Measurements from ENCODE around the gene C17orf58. TPM values are rescaled to one million over a fixed set of nuclear protein-coding genes. Genes with fewer than 3 reads are reported as not detected.
"Not testable (repeated sequence)": the region's sequence is repeated elsewhere in the genome, so short reads cannot be mapped to it uniquely, and the experiment has no call there.

Gene C17orf58
- total RNA-seq, 4 donors from 2014 or later, result 4.3 to 22.9 (median 9.6) TPM

- no peak for ATAC-seq (ENCODE audit: low FRiP score)
These were observed 5.4 kb downstream of the C17orf58 start for GRCh38 chr17:67990909-67991308.

GRCh38 chr17:67983383-67983688, 12.9 kb downstream of the C17orf58 start:
- DNase-seq (ENCODE audit: low spot score), result no peak
- ATAC-seq (ENCODE audit: low FRiP score), result no peak
- TF ChIP-seq CTCF (IDR thresholded peaks at IDR 0.05), result no peak

More at GRCh38 chr17:67990909-67991308, 5.4 kb downstream of the C17orf58 start:
- TF ChIP-seq CTCF (IDR thresholded peaks at IDR 0.05), result no peak
- DNase-seq (ENCODE audit: low spot score), result no peak

- no peak for DNase-seq (ENCODE audit: low spot score)
- no peak for TF ChIP-seq CTCF (IDR thresholded peaks at IDR 0.05)
- ATAC-seq (ENCODE audit: low FRiP score), result no peak
These were observed 13.4 kb downstream of the C17orf58 start for GRCh38 chr17:67982686-67983382.

GRCh38 chr17:67982034-67982640, 14.1 kb downstream of the C17orf58 start:
- DNase-seq (ENCODE audit: low spot score) (no peak), ATAC-seq (ENCODE audit: low FRiP score) (no peak)
- TF ChIP-seq CTCF (IDR thresholded peaks at IDR 0.05), result no peak

- not testable (repeated sequence) for ATAC-seq (ENCODE audit: low FRiP score); DNase-seq (ENCODE audit: low spot score)
These were observed 15.4 kb downstream of the C17orf58 start for GRCh38 chr17:67980883-67981282.

- no peak for DNase-seq (ENCODE audit: low spot score)
- no peak for TF ChIP-seq CTCF (IDR thresholded peaks at IDR 0.05)
These were observed 15.8 kb downstream of the C17orf58 start for GRCh38 chr17:67980456-67980855.

GRCh38 chr17:67976306-67976705, 20.0 kb downstream of the C17orf58 start:
- not testable (repeated sequence) for DNase-seq (ENCODE audit: low spot score); ATAC-seq (ENCODE audit: low FRiP score)

More at GRCh38 chr17:67980456-67980855, 15.8 kb downstream of the C17orf58 start:
- ATAC-seq (ENCODE audit: low FRiP score), result no peak

- ATAC-seq (ENCODE audit: low FRiP score) (no peak), DNase-seq (ENCODE audit: low spot score) (no peak)
- TF ChIP-seq CTCF (IDR thresholded peaks at IDR 0.05), result no peak
These were observed 21.6 kb downstream of the C17orf58 start for GRCh38 chr17:67974598-67975066.
